GM21786 (cell line): Measurements from ENCODE around the gene PTPRN2.
"Not testable (repeated sequence)": the region's sequence is repeated elsewhere in the genome, so short reads cannot be mapped to it uniquely, and the experiment has no call there.

Experiments
- ATAC-seq: cut with Tn5 transposase; IDR thresholded peaks from one replicate; pipeline ENCODE4 v1.9.1; 2021; ENCODE audit not compliant: unreplicated experiment

PTPRN2 gene

DNA sequence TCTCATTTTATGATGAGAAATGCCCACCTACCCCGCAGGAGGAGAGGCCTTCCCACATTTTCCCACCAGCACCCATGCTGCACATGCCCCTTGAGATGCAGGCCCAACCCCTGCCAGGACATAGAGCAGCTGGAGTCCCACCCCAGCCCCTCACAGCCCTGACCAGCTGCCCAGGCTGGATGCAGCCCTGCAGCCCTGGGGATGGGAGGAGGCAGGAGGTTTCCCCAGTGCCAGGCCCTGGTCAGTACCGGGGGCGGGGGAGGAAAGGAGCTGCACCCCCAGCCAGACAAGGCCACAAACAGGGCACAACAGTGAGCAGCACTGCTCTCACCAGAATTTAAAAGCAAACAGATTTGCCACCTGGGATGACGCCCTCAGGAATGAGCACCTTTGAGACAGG, 196.1 kb downstream of the PTPRN2 start:
- ATAC-seq, result no peak

DNA sequence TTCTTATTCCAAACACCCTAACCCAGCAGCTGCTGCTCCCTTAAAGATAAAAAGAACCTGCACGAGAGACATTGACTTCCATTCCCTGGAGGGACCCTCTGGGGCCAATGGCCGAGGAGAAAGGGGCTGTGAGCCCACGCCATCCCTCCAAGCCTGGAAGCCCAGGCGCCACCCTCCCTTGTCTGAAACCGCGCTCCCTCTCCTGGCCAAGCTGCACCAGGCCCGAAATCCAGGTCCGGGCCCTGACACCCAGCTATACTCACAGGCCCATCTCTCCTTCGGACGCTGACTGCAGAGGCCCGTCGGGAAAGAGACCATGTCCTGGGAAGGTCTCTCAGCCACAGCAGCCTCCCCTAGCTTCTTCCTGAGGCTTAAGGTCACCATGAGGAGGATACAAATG, 196.5 kb downstream of the PTPRN2 start:
- no peak for ATAC-seq

DNA sequence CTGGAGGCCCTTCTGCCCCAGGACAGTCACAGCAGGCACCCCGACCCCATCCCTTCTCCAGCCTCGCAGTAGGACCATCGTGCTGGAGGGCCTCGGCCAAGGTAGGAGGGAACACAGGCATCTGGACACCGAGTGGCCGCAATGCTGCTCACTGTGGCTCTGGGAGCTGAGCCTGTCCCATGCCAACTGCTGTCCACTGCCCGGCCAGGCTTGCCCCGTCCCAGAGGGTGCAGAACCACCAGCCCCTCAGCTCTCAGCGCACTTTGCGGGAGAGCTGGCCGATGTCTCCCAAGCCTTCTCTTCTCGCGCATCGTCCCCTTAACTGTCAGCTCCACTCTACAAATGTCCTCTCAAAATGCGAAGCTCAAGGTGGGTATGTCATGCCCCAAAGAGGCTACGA, 197.2 kb downstream of the PTPRN2 start:
- no peak for ATAC-seq

DNA sequence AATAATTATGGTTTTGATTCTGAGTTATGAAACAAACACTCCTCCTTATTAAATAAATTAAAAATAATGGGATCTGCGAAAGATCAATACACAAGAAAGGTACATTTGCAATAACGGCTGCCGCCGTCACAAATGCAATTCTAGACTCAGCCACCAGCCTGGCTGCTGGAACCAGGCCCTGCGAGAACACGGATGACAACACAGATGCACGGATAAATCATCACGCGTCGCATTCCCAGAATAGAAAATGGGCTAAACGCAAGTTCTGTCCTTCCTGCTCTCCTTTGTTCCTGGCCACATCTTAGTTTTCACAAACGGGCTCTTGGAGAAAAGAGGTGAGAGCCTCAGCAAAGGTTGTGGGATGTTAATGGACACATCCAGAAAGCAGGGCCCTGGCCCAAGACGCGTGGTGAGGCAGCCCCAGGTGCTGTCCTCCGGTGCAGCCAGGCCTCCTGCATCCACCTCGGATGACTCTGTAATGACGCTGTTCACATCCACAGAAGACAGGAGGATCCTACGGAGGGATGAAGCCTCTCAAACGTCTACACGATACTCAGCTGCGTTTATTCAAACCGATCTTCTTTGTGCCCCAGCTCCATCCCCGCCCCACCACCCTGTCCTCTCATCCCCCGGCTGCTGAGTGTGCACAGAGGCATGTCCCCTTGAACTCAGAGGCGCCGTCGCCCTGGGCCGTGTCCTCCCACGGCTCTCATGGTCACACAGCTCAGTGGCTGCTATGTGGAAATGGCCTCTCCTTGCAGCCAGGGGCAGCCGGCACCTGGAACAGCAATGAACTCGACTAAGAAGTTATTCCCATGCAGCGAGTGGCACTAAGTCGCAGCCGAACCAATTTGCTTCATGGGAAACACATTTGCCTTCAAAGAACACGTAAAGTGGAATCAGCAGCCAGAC, 197.9 kb downstream of the PTPRN2 start:
- no peak for ATAC-seq

DNA sequence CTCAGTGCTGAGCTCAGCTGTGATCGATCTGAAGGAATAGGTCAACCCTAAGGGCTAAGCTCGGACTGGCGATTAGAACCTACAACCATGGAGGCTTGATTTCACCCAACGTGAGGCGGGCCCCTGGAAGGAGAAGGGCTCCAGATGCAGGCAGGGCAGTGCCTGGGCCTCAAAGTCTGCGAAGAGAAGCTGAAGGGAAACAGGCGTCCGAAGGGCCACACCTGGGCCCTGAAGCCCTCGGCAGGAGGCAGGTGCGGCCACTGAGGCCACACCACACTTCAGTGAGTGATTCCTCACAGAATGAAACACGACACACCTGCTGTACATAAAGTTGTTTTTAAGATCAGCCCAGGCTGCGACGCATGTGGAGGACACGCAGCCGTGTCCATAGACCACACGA, 198.7 kb downstream of the PTPRN2 start:
- ATAC-seq, result no peak

DNA sequence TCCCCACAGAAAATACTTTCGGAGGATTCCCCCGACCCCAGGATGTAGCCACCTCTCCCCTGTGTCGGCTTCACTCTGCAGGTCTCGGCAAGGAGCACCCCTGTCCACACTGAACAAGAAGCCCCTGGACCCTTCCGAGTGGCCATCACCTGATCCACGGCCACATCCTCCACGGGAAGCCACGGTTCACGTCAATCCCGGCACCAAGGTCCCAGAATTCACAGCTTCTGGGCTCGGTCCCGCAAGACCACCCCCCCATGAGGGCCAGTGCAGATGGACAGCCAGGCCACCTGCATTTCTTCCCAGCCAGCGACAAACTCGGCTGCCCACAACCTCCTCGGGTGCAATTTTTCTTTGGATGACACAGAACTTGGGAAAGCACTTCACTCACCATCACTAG, 199.6 kb downstream of the PTPRN2 start:
- ATAC-seq, result no peak

DNA sequence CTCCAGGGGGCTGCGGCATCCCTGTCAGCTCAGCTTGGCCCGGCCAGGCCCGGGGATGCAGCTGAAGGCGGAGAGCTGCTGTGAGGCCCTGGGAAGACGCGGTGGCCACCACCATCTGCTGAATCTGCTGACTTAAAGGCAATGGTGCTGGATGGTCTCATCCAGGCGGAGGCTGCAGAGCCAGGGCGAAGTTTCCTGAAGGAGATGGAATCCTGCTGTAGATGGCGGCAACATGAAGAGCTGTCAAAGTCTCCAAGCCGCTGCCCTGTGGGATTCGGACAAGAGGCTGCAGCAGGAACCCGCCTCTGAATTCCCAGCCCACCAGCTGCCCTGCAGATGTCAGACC, 200.1 kb downstream of the PTPRN2 start:
- ATAC-seq, result no peak

DNA sequence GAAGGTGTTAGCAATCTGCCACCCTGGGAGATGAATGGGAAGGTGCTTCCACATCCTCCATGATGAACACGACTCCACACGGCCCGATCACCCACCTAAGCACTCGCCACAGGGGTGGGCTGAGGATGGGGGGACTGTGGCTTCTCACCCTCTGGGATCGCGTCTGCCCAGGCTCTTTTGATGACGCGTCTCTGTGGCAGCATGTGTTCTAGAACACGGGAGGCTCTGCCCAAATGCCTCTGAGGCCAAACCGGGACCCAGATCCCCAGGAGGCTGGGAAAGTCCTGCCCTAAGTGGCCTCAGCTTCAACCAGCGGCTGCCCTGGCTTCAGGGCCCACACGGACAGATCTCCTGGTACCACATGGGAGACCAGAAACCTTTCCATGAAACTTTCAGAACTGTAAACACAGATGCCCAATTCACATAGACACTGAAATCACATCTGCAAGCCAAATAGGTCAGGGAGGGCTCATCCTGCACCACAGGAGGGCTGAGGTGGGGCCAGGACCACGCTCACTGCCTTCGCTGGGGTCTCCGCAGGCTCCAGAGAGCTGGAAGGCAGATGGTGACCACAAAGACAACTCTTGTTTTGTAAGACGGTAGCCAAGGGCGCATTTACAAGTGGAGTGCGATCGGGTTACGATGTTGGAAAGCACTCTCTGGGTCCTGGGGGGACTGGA, 200.6 kb downstream of the PTPRN2 start:
- ATAC-seq, result no peak

DNA sequence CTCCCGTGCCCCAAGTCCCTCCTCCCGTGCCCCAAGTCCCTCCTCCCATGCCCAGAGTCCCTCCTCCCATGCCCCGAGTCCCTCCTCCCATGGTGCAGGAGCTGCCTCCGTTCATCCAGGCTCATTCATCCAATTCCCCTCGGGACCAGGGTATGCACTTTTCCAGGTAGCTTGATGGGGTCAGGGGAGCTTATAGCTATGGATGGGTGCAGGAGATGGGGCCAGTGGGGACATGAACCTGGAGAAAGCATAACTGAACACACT, 201.3 kb downstream of the PTPRN2 start:
- ATAC-seq, result no peak

DNA sequence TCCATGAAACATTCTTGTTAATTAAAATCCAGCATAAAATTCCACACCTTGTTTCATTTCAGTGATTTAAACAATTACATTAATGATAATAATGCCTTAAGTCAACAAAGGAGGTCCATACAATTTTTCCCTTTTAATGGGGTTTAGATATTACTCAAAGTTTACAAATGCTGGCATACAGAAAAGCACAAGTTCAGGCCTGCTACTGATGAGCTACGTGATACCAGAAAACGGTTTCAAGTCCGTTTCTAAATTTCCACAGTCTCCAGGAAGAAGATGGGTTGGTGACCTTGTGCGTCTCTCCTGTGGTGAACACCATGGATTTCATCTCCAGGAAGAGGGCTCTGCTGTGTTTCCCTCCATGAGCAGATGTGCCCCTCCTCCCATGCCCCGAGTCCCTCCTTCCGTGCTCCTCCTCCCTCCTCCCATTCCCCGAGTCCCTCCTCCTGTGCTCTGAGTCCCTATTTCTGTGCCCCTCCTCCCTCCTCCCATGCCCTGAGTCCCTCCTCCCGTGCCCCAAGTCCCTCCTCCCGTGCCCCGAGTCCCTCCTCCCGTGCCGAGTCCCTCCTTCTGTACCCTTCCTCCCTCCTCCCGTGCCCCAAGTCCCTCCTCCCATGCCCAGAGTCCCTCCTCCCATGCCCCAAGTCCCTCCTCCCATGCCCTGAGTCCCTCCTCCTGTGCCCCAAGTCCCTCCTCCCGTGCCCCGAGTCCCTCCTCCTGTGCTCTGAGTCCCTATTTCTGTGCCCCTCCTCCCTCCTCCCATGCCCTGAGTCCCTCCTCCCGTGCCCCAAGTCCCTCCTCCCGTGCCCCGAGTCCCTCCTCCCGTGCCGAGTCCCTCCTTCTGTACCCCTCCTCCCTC, 201.9 kb downstream of the PTPRN2 start:
- ATAC-seq, result not testable (repeated sequence)

DNA sequence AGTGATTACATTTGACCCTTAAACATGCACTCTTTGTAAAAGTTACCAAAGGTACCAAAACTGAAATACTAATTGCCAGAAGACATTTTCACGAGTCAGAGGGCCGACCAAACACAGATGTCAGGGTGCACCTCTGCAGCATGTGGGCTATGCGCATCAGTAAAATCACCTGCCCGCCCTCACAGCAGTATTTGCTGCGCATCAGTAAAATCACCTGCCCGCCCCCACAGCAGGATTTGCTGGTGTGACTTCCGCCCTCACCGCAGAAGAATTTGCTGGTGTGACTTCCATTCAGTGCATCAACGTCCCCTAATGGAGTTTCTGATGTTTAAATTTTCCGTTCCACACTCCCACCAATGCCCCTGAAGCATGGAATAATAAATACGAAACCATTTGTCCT, 202.9 kb downstream of the PTPRN2 start:
- ATAC-seq, result no peak

DNA sequence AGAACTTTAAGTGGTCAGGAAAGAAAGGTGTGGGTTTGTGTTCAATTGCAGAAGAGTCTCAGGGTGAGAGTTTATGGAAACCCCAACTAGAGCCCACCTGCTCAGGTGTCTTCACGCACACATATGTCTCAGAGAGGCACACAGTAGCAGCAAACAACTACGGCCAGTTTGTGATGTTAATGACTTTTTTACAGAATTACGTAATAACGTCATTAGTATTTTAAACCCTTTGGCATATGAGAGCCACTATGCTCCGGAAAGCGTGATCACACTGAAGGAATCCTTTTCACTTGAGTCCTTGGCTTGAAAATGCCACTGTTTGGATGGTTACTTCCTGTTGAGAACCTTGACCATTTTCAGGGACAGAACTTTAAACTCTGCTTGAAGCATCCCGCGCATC, 204.0 kb downstream of the PTPRN2 start:
- ATAC-seq, result no peak

DNA sequence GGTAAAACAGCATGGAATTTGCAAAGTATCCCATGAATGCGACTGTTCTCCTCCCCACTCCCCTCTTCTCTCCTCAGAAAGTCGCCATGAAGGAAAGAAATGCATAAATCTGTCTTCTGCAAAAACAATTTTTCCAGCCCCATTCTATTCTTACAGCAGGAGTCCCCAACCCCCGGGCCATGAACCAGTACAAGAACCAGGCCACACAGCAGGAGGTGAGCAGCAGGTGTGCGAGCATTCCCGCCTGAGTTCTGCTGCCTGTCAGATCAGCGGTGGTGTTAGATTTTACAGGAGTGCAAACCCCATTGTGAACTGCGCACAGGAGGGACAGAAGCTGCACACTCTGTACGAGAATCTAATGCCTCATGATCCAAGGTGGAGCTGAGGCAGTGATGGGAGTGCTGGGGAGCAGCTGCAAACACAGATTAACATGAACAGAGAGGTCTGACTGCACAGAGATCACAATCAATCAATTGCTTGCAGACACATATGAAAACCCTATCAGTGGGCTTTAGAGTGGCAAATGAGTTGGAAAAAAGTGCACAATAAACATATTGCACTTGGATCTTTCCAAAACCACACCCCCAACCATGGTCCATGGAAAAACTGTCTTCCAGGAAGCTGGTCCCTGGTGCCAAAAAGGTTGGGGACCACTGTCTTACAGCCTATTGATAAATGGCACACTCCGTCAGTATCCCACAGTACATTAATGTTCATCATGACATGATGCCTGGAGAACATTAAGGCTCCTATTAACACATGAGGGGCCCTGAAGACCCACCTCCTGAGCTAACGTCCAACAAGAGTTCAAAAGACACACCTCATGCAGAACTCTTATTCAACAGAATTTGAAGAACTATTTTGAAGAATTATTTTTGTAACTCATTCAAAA, 205.0 kb downstream of the PTPRN2 start:
- no peak for ATAC-seq

DNA sequence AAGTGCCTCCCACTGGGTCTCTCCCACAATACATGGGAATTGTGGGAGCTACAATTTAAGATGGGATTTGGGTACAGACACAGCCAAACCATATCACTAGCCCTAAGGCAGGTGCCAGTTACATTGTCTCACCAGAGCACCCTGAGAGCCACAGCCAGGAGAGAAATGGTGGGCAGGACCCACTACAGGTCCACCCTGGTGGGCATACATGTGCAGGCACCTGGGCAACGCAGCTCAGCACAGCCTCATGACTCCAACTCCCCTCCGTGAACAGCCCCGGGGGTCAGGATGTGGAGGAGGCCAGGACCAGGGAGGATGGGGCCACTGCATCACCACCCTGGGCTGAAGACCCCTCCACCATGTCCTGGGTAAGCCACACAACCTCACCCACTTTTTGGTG, 205.7 kb downstream of the PTPRN2 start:
- no peak for ATAC-seq

DNA sequence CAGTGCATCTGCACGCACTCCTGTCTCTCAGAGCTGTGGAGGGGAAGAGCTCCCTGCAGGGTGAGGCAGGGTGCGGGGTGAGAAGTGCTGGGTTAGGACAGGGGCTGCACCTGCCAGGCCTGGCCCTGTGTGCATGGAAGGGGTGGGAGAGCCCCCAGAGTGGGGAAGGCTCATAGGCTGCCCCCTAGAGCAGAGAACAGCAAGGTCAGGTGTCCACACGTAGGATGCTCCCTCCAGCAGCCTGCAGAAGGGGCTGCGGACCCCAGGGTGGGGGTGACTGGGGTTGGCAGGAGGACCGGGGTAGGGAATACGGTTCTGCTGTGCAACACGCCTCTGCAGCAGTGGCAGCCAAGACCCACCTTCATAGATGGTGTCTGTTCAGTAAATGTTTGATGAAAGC, 208.6 kb downstream of the PTPRN2 start:
- ATAC-seq, result no peak

DNA sequence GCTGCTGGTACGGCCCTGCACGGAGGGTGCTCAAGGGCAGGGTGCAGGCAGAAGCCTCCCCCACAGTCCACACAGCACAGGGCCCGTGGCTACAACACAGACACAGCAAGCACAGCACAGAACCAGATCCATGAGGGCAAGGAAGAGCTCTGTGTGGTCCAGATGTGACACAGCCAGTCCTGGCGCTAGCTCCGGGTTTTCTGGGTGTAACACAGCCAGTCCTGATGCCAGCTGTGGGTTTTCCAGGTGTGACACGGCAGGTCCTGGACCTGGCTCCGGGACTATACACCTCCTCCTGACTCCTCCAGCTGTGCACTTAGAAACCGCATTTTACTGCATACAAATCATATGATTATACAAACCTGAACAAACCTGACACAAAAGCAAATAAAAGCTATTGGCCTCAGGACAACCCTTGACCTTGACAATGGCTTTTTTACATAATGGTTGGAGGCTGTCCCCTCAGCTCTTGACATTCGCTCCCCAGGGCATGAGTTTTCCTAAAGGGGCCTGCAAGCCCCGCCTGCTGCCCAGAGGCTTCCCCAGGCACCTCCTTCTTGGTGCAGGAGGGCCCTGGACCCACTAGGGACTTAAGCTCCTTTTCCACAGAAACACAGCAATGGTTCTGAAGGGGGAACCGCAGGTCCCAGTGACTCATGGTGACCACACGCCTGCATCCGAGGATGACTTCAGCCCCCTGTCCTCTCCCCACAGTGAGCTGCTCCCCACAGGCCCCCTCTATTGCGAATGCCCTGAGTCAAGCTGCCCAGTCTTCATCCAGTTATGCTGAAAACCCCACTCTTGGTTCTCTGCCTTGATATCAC, 209.6 kb downstream of the PTPRN2 start:
- ATAC-seq, result no peak

DNA sequence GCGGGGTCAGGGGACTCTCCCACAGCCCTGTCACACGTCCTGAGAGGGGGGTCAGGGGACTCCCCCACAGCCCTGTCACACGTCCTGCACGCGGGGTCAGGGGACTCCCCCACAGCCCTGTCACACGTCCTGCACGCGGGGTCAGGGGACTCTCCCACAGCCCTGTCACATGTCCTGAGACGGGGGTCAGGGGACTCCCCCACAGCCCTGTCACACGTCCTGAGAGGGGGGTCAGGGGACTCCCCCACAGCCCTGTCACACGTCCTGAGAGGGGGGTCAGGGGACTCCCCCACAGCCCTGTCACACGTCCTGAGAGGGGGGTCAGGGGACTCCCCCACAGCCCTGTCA, 210.8 kb downstream of the PTPRN2 start:
- not testable (repeated sequence) for ATAC-seq

DNA sequence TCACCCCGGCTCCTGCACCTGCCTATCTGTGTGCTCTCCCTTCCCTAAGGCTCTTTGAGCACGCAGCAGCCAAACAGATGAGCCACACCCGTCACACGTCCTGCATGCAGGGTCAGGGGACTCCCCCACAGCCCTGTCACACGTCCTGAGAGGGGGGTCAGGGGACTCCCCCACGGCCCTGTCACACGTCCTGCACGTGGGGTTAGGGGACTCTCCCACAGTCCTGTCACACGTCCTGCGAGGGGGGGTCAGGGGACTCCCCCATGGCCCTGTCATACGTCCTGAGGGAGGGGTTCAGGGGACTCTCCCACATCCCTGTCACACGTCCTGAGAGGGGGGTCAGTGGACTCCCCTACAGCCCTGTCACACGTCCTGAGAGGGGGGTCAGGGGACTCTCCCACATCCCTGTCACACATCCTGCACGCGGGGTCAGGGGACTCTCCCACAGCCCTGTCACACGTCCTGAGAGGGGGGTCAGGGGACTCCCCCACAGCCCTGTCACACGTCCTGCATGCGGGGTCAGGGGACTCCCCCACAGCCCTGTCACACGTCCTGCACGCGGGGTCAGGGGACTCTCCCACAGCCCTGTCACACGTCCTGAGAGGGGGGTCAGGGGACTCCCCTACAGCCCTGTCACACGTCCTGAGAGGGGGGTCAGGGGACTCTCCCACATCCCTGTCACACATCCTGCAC, 211.3 kb downstream of the PTPRN2 start:
- not testable (repeated sequence) for ATAC-seq

DNA sequence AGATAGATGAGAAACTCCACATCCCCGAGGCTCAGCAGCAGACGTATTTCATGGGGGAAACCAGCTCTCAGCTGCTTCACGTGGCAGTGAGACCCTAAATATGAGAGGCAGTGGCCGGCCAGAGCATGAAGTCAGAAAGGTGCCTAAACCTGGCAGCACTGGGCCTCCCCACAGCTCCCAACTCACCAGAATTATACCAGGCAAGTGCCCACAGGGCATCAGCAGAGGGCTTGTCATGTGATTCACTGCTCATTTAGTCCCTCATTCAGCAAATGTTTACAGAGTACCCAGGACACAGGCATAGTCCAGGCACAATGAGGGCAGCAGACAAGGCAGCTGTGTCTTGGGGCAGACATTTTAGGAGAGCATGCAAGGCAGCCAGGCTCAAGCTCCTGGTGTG, 212.6 kb downstream of the PTPRN2 start:
- ATAC-seq, result no peak

DNA sequence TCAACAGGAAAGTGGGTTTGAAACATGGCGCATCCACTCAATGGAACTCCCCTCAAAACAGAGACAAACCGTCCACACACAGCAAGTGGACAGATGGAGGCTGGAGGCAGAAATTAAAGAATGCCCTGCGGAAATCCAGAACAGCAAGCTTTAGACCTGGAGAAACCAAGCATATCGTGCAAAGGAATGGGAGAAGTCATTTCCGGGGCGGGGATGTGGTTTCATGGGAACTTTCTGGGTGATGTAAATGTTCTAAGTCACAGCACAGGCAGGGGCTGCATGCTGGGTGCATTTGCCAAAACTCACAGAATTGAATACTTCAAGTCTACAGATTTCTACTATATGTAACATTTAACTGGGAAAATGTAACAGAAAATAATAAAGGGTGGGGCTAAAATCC, 213.0 kb downstream of the PTPRN2 start:
- ATAC-seq, result no peak
